Endodermal cell (in vitro differentiated cells): ENCODE measurements around the gene KIR3DL2. TPM values are rescaled to one million over a fixed set of nuclear protein-coding genes. Genes with fewer than 3 reads are reported as not detected.
"Not testable (repeated sequence)": the region's sequence is repeated elsewhere in the genome, so short reads cannot be mapped to it uniquely, and the experiment has no call there.

Experiments used
- DNase-seq: peaks from one replicate; pipeline ENCODE4 v3.0.0-alpha.2; 2017
- H3K27ac ChIP-seq: 2 replicates; pipeline ENCODE4 v1.5.1; 2013; ENCODE audit warnings: mild to moderate bottlenecking, low read depth, low read length, moderate library complexity
- H3K27me3 ChIP-seq: 2 replicates; pipeline ENCODE4 v1.6.1; 2013; ENCODE audit warnings: mild to moderate bottlenecking, low read length, moderate library complexity; ENCODE audit not compliant: insufficient read depth, control insufficient read depth, poor library complexity, severe bottlenecking
- H3K36me3 ChIP-seq: 2 replicates; pipeline ENCODE4 v1.7.0; 2013; ENCODE audit warnings: mild to moderate bottlenecking, low read length, moderate library complexity; ENCODE audit not compliant: control insufficient read depth, insufficient read depth
- H3K4me1 ChIP-seq: one replicate; pipeline ENCODE4 v1.7.0; 2013; ENCODE audit warnings: low read length; ENCODE audit not compliant: control insufficient read depth, insufficient read depth
- H3K4me3 ChIP-seq: 2 replicates; pipeline ENCODE4 v1.5.1; 2013; ENCODE audit warnings: mild to moderate bottlenecking, low read length, moderate library complexity
- H3K9ac ChIP-seq: 2 replicates; pipeline ENCODE4 v1.6.1; 2013; ENCODE audit warnings: mild to moderate bottlenecking, low read length, moderate library complexity; ENCODE audit not compliant: poor library complexity, severe bottlenecking; ENCODE audit errors: extremely low read depth
- H3K9me3 ChIP-seq: 2 replicates; pipeline ENCODE4 v1.6.1; 2013; ENCODE audit warnings: mild to moderate bottlenecking, low read length, moderate library complexity; ENCODE audit not compliant: control insufficient read depth
- H3K27ac Mint-ChIP-seq: 2 replicates; pipeline ENCODE4 v1.8.0; 2020; ENCODE audit warnings: mixed read lengths
- H3K27me3 Mint-ChIP-seq: 2 replicates; pipeline ENCODE4 v1.8.0; 2021; ENCODE audit warnings: mild to moderate bottlenecking, mixed read lengths; ENCODE audit not compliant: insufficient read depth
- H3K36me3 Mint-ChIP-seq: 2 replicates; pipeline ENCODE4 v1.8.0; 2020; ENCODE audit warnings: low read depth, mixed read lengths
- H3K4me1 Mint-ChIP-seq: 2 replicates; pipeline ENCODE4 v1.8.0; 2020; ENCODE audit warnings: mixed read lengths
- H3K4me3 Mint-ChIP-seq: 2 replicates; pipeline ENCODE4 v1.8.0; 2020; ENCODE audit warnings: mild to moderate bottlenecking, moderate library complexity, mixed read lengths
- H3K9me3 Mint-ChIP-seq: 2 replicates; pipeline ENCODE4 v1.8.0; 2020; ENCODE audit warnings: mild to moderate bottlenecking, mixed read lengths
- CTCF ChIP-seq: fragments of 200-600 bp; sonication (generic); conservative IDR thresholded peaks from 2 replicates; pipeline ENCODE4 v1.5.0; 2021; ENCODE audit warnings: antibody characterized with exemption, mild to moderate bottlenecking
- WGBS, 2 experiments: methylation state at CpG; one replicate each; pipeline versions ENCODE4 v1.1.5 to v1.1.7; 2013; ENCODE audit warnings: missing lambda C conversion rate in 2 of 2, mixed read lengths in 1 of 2; ENCODE audit not compliant: insufficient coverage in 1 of 2, insufficient read length in 1 of 2; 5-methylcytosine and 5-hydroxymethylcytosine counted together
- total RNA-seq, 2 donors: library from RNA; stranded (reverse); fragmentation: NEBNext Ultra II Directional in 1 of 2; extraction: Animal tissue kit (Norgen Biotek cat#: 25700) in 1 of 2; gene quantifications; 2 replicates in 1 of 2; 3 replicates in 1 of 2; pipeline ENCODE4 v1.2.1, GENCODE V29; 2021

Gene KIR3DL2
- total RNA-seq, 2 donors from 2014 or later, result not detected

DNA sequence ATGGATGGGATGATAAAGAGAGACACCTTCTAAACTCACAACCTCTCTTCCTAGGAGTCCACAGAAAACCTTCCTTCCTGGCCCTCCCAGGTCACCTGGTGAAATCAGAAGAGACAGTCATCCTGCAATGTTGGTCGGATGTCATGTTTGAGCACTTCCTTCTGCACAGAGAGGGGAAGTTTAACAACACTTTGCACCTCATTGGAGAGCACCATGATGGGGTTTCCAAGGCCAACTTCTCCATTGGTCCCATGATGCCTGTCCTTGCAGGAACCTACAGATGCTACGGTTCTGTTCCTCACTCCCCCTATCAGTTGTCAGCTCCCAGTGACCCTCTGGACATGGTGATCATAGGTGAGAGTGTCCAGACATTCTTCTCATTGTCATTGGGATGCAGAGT, 12.7 kb upstream of the KIR3DL2 start:
- peaks cover 52% of the 10 kb centered on the region for H3K9me3 Mint-ChIP-seq
- not testable (repeated sequence) for H3K27ac Mint-ChIP-seq, H3K27ac ChIP-seq, H3K27me3 Mint-ChIP-seq, H3K4me3 ChIP-seq, H3K36me3 ChIP-seq, DNase-seq, H3K4me3 Mint-ChIP-seq, H3K4me1 ChIP-seq, H3K9ac ChIP-seq, H3K36me3 Mint-ChIP-seq, H3K27me3 ChIP-seq, H3K4me1 Mint-ChIP-seq
- WGBS, 2 experiments, result 64 to 75% methylated on average over 1 to 2 of the region's 2 CpGs
- peaks cover 18% of the 10 kb centered on the region for H3K9me3 ChIP-seq

- not testable (repeated sequence) for H3K9ac ChIP-seq, H3K4me1 ChIP-seq, H3K4me3 Mint-ChIP-seq, H3K27me3 ChIP-seq, H3K9me3 ChIP-seq, DNase-seq, H3K27ac ChIP-seq, H3K36me3 Mint-ChIP-seq, H3K36me3 ChIP-seq, H3K27ac Mint-ChIP-seq, H3K27me3 Mint-ChIP-seq, H3K4me1 Mint-ChIP-seq, H3K4me3 ChIP-seq
- H3K9me3 Mint-ChIP-seq, result peaks cover 53% of the 10 kb centered on the region
- 71 to 72% methylated on average over 7 to 8 of the region's 8 CpGs for WGBS, 2 experiments
These were observed 7.1 kb upstream of the KIR3DL2 start for GRCh38 chr19:54843171-54843570.

DNA sequence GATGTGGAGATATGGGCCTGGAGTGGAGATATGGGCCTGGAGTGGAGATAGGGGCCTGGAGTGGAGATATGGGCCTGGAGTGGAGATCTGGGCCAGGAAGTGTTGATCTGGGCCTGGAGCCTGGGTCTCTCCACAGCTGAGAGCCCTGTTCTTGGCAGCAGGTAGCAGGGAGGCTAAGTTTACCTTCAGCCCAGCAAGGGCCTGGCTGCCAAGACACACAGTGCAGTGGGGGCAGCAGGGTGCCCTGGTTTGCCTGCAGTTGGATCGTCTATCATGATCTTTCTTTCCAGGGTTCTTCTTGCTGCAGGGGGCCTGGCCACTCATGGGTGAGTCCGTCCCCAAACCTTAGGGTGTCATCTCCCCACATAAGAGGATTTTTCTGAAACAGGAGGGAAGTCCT, 687 bp downstream of the KIR3DL2 start:
- Mint-ChIP-seq H3K27me3 (no peaks in the 10 kb centered on the region), H3K9me3 (peaks cover 88% of the 10 kb centered on the region), H3K4me1 (no peaks in the 10 kb centered on the region), H3K36me3 (no peaks in the 10 kb centered on the region), H3K4me3 (no peak overlapping the region), H3K27ac (no peak overlapping the region)
- peaks cover 10% of the 10 kb centered on the region for H3K9me3 ChIP-seq
- no peaks in the 10 kb centered on the region for H3K4me1 ChIP-seq
- no peak for DNase-seq
- no peak overlapping the region for H3K27ac ChIP-seq
- no peak for TF ChIP-seq CTCF
- H3K27me3 ChIP-seq, result no peaks in the 10 kb centered on the region
- no peaks in the 10 kb centered on the region for H3K36me3 ChIP-seq
- H3K4me3 ChIP-seq, result no peak overlapping the region
- no peak overlapping the region for H3K9ac ChIP-seq
- WGBS, 2 experiments, result 60 to 68% methylated on average over 1 to 2 of the region's 2 CpGs

- Histone ChIP-seq H3K4me1 (no peaks in the 10 kb centered on the region), H3K9ac (no peak overlapping the region), H3K36me3 (no peaks in the 10 kb centered on the region), H3K4me3 (no peak overlapping the region), H3K27ac (no peak overlapping the region), H3K27me3 (no peaks in the 10 kb centered on the region), H3K9me3 (peaks cover 10% of the 10 kb centered on the region)
- no peaks in the 10 kb centered on the region for H3K27me3 Mint-ChIP-seq
- no peaks in the 10 kb centered on the region for H3K4me1 Mint-ChIP-seq
- H3K27ac Mint-ChIP-seq, result no peak overlapping the region
- no peak for TF ChIP-seq CTCF
- no peak for DNase-seq
- no peaks in the 10 kb centered on the region for H3K36me3 Mint-ChIP-seq
- no peak overlapping the region for H3K4me3 Mint-ChIP-seq
- peaks cover 88% of the 10 kb centered on the region for H3K9me3 Mint-ChIP-seq
- 79 to 94% methylated on average over 7 of the region's 7 CpGs for WGBS, 2 experiments
These were observed 1.1 kb downstream of the KIR3DL2 start for GRCh38 chr19:54851353-54851752.

DNA sequence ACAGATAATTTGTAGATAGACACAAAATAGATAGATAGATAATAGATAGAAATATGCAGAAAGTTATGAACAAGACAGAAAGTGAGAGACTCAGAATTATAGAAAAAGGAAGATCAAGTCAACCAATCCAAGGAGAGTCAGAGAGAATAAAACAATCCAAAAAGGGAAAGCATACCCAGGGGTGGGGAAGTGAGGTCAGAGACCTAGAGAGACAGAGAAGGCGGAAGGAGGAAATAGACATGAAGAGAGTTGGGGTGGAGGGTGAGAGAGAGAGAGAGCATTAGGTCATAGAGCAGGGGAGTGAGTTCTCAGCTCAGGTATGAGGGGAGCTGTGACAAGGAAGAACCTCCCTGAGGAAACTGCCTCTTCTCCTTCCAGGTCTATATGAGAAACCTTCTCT, 5.0 kb downstream of the KIR3DL2 start:
- H3K36me3 Mint-ChIP-seq, H3K36me3 ChIP-seq, H3K9ac ChIP-seq, H3K27ac Mint-ChIP-seq, H3K4me1 Mint-ChIP-seq, H3K4me3 ChIP-seq, H3K27ac ChIP-seq, H3K4me3 Mint-ChIP-seq, H3K27me3 ChIP-seq, DNase-seq, H3K9me3 ChIP-seq, H3K4me1 ChIP-seq, H3K27me3 Mint-ChIP-seq: not testable (repeated sequence)
- H3K9me3 Mint-ChIP-seq, result peaks cover 76% of the 10 kb centered on the region
- 73 to 83% methylated on average over 1 of the region's 1 CpG for WGBS, 2 experiments

- H3K9me3 Mint-ChIP-seq, result peaks cover 43% of the 10 kb centered on the region
- H3K9me3 ChIP-seq, H3K36me3 Mint-ChIP-seq, H3K27me3 Mint-ChIP-seq, DNase-seq, H3K27ac Mint-ChIP-seq, H3K27ac ChIP-seq, H3K4me1 ChIP-seq, H3K36me3 ChIP-seq, H3K4me3 ChIP-seq, H3K4me3 Mint-ChIP-seq, H3K9ac ChIP-seq, H3K27me3 ChIP-seq, H3K4me1 Mint-ChIP-seq: not testable (repeated sequence)
- WGBS, 2 experiments, result 40 to 83% methylated on average over 1 to 3 of the region's 3 CpGs
These were observed 8.2 kb downstream of the KIR3DL2 start for GRCh38 chr19:54858476-54858875.
